HepG2 (cell line): ENCODE measurements around the gene STMN3. TPM values are rescaled to one million over a fixed set of nuclear protein-coding genes. Genes with fewer than 3 reads are reported as not detected.

Experiments used
- CBX5 ChIP-seq: sonication (generic); formaldehyde crosslinking; IDR thresholded peaks from 2 replicates; pipeline ENCODE4 v1.4.0; 2020; ENCODE audit warnings: missing genetic modification reagents, borderline replicate concordance
- FOXM1 ChIP-seq: sonication (generic); formaldehyde crosslinking; IDR thresholded peaks from 2 replicates; pipeline ENCODE4 v1.5.0; 2020; ENCODE audit warnings: missing genetic modification reagents
- GLI4 ChIP-seq: sonication (generic); formaldehyde crosslinking; IDR thresholded peaks from 2 replicates; pipeline ENCODE4 v1.5.1; 2020; ENCODE audit warnings: missing genetic modification reagents, mild to moderate bottlenecking, moderate library complexity, borderline replicate concordance
- MAFF ChIP-seq: IDR thresholded peaks from 2 replicates; pipeline ENCODE4 v1.6.1; 2011; ENCODE audit warnings: low read depth, low read length, improper control_type of control experiment
- PTBP1 ChIP-seq: fragments of 200-400 bp; formaldehyde crosslinking; IDR thresholded peaks from 2 replicates; pipeline ENCODE4 v1.6.1; 2018; ENCODE audit warnings: low read length, low read depth; ENCODE audit not compliant: poor library complexity, severe bottlenecking
- SIN3B ChIP-seq: fragments of 150-350 bp; IDR thresholded peaks from 2 replicates; pipeline ENCODE4 v1.6.1; 2014; ENCODE audit warnings: low read length
- SRY ChIP-seq: sonication (generic); formaldehyde crosslinking; IDR thresholded peaks from 2 replicates; pipeline ENCODE4 v1.8.0; 2022; ENCODE audit warnings: mild to moderate bottlenecking, missing genetic modification reagents
- TEAD3 ChIP-seq: optimal IDR thresholded peaks from 2 replicates; pipeline ENCODE3; 2016; ENCODE audit warnings: borderline replicate concordance
- TFDP1 ChIP-seq: IDR thresholded peaks from 2 replicates; pipeline ENCODE4 v1.6.1; 2016; ENCODE audit warnings: missing compliant biosample characterization, missing genetic modification reagents, borderline replicate concordance
- THYN1 ChIP-seq: sonication (generic); formaldehyde crosslinking; IDR thresholded peaks from 2 replicates; pipeline ENCODE4 v1.8.1; 2023; ENCODE audit warnings: low read depth, mild to moderate bottlenecking, moderate library complexity, missing genetic modification reagents, borderline replicate concordance
- ZNF563 ChIP-seq: sonication (generic); formaldehyde crosslinking; IDR thresholded peaks from 2 replicates; pipeline ENCODE4 v1.8.0; 2022; ENCODE audit warnings: mild to moderate bottlenecking, moderate library complexity, missing genetic modification reagents
- ZNF746 ChIP-seq: sonication (generic); formaldehyde crosslinking; IDR thresholded peaks from 2 replicates; pipeline ENCODE4 v1.8.0; 2022; ENCODE audit warnings: mild to moderate bottlenecking, missing genetic modification reagents
- ZNF75D ChIP-seq: sonication (generic); formaldehyde crosslinking; IDR thresholded peaks from 2 replicates; pipeline ENCODE4 v1.8.1; 2023; ENCODE audit warnings: missing genetic modification reagents, mild to moderate bottlenecking, borderline replicate concordance
- polyA plus RNA-seq, 8 experiments: library from polyadenylated mRNA; depleted of rRNA in 3 of 8; stranded (reverse) in 7 of 8; unstranded in 1 of 8; fragments of >200 nt; fragmentation: Illumina TruSeq in 4 of 8; extraction: Trizol in 4 of 8; gene quantifications; 2 replicates each; pipeline versions ENCODE4 v1.2.1 to v1.2.3, GENCODE V29; 2011 to 2016; ENCODE audit warnings: low read depth in 4 of 8, missing spikeins in 1 of 8, mixed read lengths in 1 of 8; ENCODE audit not compliant: insufficient read depth in 1 of 8
- total RNA-seq, 5 experiments: library from RNA; depleted of rRNA; stranded (reverse); fragments of >200 nt; fragmentation: Illumina TruSeq; extraction: Trizol; gene quantifications; 2 replicates each; pipeline ENCODE4 v1.2.3, GENCODE V29; 2016; ENCODE audit warnings: low read depth in 1 of 5
- TF ChIP-seq, protein P1 (sequence below): sonication (generic); formaldehyde crosslinking; IDR thresholded peaks from 2 replicates; pipeline ENCODE4 v1.4.0; 2020; ENCODE audit warnings: missing genetic modification reagents
- TF ChIP-seq, protein P2 (sequence below): sonication (generic); formaldehyde crosslinking; IDR thresholded peaks from 2 replicates; pipeline ENCODE4 v1.9.0; 2022; ENCODE audit warnings: missing genetic modification reagents, mild to moderate bottlenecking, borderline replicate concordance
- TF ChIP-seq, protein P3 (sequence below): sonication (generic); formaldehyde crosslinking; IDR thresholded peaks from 2 replicates; pipeline ENCODE4 v1.4.0; 2020; ENCODE audit warnings: missing genetic modification reagents
- TF ChIP-seq, protein P4 (sequence below): sonication (generic); formaldehyde crosslinking; IDR thresholded peaks from 2 replicates; pipeline ENCODE4 v1.4.0; 2020; ENCODE audit warnings: missing genetic modification reagents, borderline replicate concordance

Gene STMN3
- total and polyA plus RNA-seq, 2 of the 13 experiments (the other 11 are each of a cell fraction or from before 2014, with no cell fraction given), result 21.0 to 48.3 TPM

- TF ChIP-seq, protein P1, sequence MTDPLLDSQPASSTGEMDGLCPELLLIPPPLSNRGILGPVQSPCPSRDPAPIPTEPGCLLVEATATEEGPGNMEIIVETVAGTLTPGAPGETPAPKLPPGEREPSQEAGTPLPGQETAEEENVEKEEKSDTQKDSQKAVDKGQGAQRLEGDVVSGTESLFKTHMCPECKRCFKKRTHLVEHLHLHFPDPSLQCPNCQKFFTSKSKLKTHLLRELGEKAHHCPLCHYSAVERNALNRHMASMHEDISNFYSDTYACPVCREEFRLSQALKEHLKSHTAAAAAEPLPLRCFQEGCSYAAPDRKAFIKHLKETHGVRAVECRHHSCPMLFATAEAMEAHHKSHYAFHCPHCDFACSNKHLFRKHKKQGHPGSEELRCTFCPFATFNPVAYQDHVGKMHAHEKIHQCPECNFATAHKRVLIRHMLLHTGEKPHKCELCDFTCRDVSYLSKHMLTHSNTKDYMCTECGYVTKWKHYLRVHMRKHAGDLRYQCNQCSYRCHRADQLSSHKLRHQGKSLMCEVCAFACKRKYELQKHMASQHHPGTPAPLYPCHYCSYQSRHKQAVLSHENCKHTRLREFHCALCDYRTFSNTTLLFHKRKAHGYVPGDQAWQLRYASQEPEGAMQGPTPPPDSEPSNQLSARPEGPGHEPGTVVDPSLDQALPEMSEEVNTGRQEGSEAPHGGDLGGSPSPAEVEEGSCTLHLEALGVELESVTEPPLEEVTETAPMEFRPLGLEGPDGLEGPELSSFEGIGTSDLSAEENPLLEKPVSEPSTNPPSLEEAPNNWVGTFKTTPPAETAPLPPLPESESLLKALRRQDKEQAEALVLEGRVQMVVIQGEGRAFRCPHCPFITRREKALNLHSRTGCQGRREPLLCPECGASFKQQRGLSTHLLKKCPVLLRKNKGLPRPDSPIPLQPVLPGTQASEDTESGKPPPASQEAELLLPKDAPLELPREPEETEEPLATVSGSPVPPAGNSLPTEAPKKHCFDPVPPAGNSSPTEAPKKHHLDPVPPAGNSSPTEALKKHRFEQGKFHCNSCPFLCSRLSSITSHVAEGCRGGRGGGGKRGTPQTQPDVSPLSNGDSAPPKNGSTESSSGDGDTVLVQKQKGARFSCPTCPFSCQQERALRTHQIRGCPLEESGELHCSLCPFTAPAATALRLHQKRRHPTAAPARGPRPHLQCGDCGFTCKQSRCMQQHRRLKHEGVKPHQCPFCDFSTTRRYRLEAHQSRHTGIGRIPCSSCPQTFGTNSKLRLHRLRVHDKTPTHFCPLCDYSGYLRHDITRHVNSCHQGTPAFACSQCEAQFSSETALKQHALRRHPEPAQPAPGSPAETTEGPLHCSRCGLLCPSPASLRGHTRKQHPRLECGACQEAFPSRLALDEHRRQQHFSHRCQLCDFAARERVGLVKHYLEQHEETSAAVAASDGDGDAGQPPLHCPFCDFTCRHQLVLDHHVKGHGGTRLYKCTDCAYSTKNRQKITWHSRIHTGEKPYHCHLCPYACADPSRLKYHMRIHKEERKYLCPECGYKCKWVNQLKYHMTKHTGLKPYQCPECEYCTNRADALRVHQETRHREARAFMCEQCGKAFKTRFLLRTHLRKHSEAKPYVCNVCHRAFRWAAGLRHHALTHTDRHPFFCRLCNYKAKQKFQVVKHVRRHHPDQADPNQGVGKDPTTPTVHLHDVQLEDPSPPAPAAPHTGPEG, result no peak
- TF ChIP-seq TEAD3 (CRISPR knock-in tag) (peak; percentile 80), GLI4 (no peak), TFDP1 (CRISPR knock-in tag) (no peak), FOXM1 (CRISPR knock-in tag) (no peak), SIN3B (no peak), ZNF563 (CRISPR knock-in tag) (peak; percentile 62; the same call in 1 of the 2 replicates), MAFF (no peak), PTBP1 (no peak), ZNF75D (CRISPR knock-in tag) (no peak), CBX5 (CRISPR knock-in tag) (0 out of 2 replicates have a peak, but pooled peaks have one; percentile 45), ZNF746 (CRISPR knock-in tag) (no peak), THYN1 (CRISPR knock-in tag) (no peak), SRY (CRISPR knock-in tag) (peak; percentile 24; the same call in 1 of the 2 replicates)
- TF ChIP-seq, protein P2, sequence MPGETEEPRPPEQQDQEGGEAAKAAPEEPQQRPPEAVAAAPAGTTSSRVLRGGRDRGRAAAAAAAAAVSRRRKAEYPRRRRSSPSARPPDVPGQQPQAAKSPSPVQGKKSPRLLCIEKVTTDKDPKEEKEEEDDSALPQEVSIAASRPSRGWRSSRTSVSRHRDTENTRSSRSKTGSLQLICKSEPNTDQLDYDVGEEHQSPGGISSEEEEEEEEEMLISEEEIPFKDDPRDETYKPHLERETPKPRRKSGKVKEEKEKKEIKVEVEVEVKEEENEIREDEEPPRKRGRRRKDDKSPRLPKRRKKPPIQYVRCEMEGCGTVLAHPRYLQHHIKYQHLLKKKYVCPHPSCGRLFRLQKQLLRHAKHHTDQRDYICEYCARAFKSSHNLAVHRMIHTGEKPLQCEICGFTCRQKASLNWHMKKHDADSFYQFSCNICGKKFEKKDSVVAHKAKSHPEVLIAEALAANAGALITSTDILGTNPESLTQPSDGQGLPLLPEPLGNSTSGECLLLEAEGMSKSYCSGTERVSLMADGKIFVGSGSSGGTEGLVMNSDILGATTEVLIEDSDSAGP (CRISPR knock-in tag), result no peak
- TF ChIP-seq, protein P3, sequence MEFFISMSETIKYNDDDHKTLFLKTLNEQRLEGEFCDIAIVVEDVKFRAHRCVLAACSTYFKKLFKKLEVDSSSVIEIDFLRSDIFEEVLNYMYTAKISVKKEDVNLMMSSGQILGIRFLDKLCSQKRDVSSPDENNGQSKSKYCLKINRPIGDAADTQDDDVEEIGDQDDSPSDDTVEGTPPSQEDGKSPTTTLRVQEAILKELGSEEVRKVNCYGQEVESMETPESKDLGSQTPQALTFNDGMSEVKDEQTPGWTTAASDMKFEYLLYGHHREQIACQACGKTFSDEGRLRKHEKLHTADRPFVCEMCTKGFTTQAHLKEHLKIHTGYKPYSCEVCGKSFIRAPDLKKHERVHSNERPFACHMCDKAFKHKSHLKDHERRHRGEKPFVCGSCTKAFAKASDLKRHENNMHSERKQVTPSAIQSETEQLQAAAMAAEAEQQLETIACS (CRISPR knock-in tag), result no peak
- TF ChIP-seq, protein P4, sequence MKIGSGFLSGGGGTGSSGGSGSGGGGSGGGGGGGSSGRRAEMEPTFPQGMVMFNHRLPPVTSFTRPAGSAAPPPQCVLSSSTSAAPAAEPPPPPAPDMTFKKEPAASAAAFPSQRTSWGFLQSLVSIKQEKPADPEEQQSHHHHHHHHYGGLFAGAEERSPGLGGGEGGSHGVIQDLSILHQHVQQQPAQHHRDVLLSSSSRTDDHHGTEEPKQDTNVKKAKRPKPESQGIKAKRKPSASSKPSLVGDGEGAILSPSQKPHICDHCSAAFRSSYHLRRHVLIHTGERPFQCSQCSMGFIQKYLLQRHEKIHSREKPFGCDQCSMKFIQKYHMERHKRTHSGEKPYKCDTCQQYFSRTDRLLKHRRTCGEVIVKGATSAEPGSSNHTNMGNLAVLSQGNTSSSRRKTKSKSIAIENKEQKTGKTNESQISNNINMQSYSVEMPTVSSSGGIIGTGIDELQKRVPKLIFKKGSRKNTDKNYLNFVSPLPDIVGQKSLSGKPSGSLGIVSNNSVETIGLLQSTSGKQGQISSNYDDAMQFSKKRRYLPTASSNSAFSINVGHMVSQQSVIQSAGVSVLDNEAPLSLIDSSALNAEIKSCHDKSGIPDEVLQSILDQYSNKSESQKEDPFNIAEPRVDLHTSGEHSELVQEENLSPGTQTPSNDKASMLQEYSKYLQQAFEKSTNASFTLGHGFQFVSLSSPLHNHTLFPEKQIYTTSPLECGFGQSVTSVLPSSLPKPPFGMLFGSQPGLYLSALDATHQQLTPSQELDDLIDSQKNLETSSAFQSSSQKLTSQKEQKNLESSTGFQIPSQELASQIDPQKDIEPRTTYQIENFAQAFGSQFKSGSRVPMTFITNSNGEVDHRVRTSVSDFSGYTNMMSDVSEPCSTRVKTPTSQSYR (CRISPR knock-in tag), result no peak
Measured at GRCh38 chr20:63624486-63624885, 28.7 kb downstream of the STMN3 start (continued).
